NCI-H748 (cell line): ENCODE data around the gene SIGLEC11.
A peak's percentile ranks its signal among the peaks of the same experiment; 100 is the strongest.
"Not testable (repeated sequence)": the region's sequence is repeated elsewhere in the genome, so short reads cannot be mapped to it uniquely, and the experiment has no call there.

Source experiments
- DNase-seq: peaks from one replicate; lab custom pipeline; 2025; ENCODE audit not compliant: unreplicated experiment; lab: John Stamatoyannopoulos, UW

Gene SIGLEC11

GRCh38 chr19:49960980-49961379 lies at the start of gene SIGLEC11:
Gene SIGLEC11, minus strand, starts transcription at chr19:49961172. Its CDS starts 91 bp downstream, at chr19:49961081.
- not testable (repeated sequence) for DNase-seq

- DNase-seq, result no peak
Measured at GRCh38 chr19:50008532-50008931, 47.6 kb upstream of the SIGLEC11 start.

GRCh38 chr19:50007947-50008346 lies 47.0 kb upstream of the SIGLEC11 start:
- DNase-seq, result no peak

- no peak for DNase-seq
Measured at GRCh38 chr19:50007170-50007569, 46.2 kb upstream of the SIGLEC11 start.

- DNase-seq, result no peak
Measured at GRCh38 chr19:50005428-50005827, 44.5 kb upstream of the SIGLEC11 start.

GRCh38 chr19:50003810-50004419 lies 42.9 kb upstream of the SIGLEC11 start:
- no peak for DNase-seq

- DNase-seq, result no peak
Measured at GRCh38 chr19:50003254-50003788, 42.3 kb upstream of the SIGLEC11 start.

- DNase-seq, result no peak
Measured at GRCh38 chr19:50002386-50002960, 41.5 kb upstream of the SIGLEC11 start.

GRCh38 chr19:50001775-50002174 lies 40.8 kb upstream of the SIGLEC11 start:
- DNase-seq, result no peak

- DNase-seq, result no peak
Measured at GRCh38 chr19:50000841-50001557, 40.0 kb upstream of the SIGLEC11 start.

GRCh38 chr19:50000038-50000840 lies 39.3 kb upstream of the SIGLEC11 start:
- no peak for DNase-seq

- DNase-seq, result no peak
Measured at GRCh38 chr19:49999371-50000010, 38.5 kb upstream of the SIGLEC11 start.

- peak; percentile 40 for DNase-seq
Measured at GRCh38 chr19:49997709-49998108, 36.7 kb upstream of the SIGLEC11 start.

- no peak for DNase-seq
Measured at GRCh38 chr19:49988433-49988832, 27.5 kb upstream of the SIGLEC11 start.

GRCh38 chr19:49988007-49988406 lies 27.0 kb upstream of the SIGLEC11 start:
- no peak for DNase-seq

- DNase-seq, result no peak
Measured at GRCh38 chr19:49987159-49987698, 26.3 kb upstream of the SIGLEC11 start.

GRCh38 chr19:49986354-49986753 lies 25.4 kb upstream of the SIGLEC11 start:
- DNase-seq, result no peak

- DNase-seq, result no peak
Measured at GRCh38 chr19:49985871-49986270, 24.9 kb upstream of the SIGLEC11 start.

- no peak for DNase-seq
Measured at GRCh38 chr19:49984491-49984890, 23.5 kb upstream of the SIGLEC11 start.

GRCh38 chr19:49983645-49984229 lies 22.8 kb upstream of the SIGLEC11 start:
- peak; percentile 75 for DNase-seq
